Germinal center (tissue), 1 donor: Measurements from ENCODE around the gene ADAMTS20.
"Not testable (repeated sequence)": the region's sequence is repeated elsewhere in the genome, so short reads cannot be mapped to it uniquely, and the experiment has no call there.

Experiments
- DNase-seq: peaks from one replicate; pipeline ENCODE4 v3.0.0; 2012; ENCODE audit warnings: mixed read lengths, low spot score

ADAMTS20 gene

GRCh38 chr12:43360001-43360400 is 192.0 kb downstream of the ADAMTS20 start:
- DNase-seq = not testable (repeated sequence)

DNA sequence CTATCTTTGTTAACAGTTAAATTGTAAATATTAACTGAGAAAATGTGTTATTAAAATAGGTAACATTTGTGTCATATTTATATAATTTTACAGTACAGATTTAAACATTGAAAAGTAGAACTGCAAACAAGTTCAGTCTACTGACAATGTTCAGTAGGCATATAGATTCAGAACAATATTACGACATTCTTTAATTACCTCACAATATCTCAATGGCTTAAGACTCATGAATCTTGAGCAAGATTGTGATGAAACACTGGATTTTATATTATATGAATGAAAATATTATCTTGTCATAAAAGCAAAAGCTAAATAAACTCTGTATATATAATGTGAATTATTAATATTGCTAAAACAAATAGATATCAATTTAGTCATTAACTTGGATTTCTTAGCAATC is 194.9 kb downstream of the ADAMTS20 start:
- no peak for DNase-seq

DNA sequence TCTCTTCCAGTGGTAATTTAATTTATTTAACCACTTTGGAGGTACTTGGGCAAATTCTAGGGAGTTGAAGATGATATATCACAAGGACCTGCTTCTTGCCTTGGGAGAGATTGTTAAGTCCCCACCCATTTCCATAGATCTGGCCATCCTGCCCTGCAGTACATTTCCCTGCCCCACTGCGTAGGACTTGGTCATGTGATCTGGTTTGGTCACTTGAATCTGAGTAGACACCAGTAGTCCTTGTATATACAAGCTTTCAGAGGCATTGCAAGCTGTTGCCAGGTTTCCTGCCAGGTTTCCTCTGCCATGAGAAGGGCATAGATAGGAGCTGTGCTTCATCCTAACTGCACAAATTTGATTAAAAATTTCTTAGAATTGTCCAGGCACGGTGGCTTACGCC is 200.0 kb downstream of the ADAMTS20 start:
- no peak for DNase-seq

DNA sequence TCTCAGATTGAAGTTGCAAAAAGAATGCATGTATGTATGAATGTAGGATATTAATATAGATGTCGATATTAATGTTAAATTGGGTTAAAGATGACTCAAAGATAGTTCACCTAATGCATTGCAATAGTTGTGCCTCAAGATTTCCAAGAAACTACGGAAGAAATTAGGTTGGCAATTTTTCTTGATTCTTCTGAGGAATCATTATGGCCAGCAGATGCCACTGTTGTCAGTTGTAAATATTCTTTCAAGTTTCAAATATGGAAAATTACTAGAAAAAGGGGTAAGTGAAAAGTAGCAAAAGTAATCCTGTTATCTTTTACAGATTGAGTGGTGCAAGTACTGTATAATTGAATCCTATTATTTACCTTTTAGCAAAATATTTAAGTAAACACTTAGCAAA is 202.1 kb downstream of the ADAMTS20 start:
- DNase-seq = no peak

DNA sequence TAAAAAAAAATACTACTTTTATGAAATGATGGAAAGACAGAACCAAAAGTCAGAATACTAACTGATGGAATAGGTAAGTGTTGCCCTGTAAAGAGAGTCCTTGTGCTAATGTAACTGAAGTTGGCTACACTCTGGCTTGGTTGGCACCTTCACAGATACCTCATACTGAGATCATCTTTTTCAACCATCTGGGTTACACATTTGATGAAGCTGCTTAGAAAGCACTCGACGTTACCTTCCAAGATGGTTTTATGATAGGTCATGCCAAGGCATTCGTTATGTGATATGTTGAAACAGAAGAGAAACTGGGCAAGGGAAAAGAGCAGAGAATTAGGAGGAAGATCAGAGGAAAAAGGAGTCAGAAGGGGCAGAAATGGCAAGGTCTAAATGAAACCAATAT is 203.8 kb downstream of the ADAMTS20 start:
- DNase-seq = no peak

GRCh38 chr12:43347026-43347425 is 205.0 kb downstream of the ADAMTS20 start:
- DNase-seq = no peak

- no peak for DNase-seq
Observed at GRCh38 chr12:43345023-43345422, 207.0 kb downstream of the ADAMTS20 start.

GRCh38 chr12:43341785-43342313 is 210.2 kb downstream of the ADAMTS20 start:
- DNase-seq = not testable (repeated sequence)

DNA sequence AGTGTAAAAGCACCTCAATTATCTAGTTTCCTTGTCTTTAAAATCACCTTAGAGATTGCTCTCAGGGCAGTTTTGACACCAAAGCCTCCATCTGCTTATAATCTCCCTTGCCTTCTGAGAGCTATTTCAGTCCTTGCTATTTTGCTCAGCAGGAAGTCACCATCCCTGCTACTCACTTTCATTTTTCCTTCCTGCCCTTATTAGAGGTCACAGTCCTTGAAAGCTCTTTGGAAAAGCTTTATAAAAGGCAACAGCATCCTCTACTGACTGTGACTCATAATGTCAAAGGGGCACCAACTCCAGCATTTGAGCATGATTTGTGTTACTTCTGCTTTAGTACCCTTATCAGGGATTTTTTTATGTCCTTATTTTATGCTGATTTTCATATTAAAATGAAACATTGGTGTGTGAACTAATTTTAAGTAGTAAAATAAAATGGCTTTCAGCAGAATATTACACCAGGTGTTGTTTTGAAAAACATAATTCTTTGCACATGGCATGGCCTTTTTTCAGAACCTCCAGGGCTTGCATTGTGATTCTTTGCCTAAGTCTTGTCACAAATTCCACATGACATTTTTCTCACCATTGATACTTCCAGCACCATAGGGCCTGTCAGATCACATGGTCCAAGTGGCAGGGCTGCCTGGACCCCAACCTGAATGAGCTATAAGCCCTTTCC is 213.0 kb downstream of the ADAMTS20 start:
- DNase-seq = no peak

GRCh38 chr12:43337571-43338444 is 214.2 kb downstream of the ADAMTS20 start:
- no peak for DNase-seq

GRCh38 chr12:43336962-43337555 is 214.9 kb downstream of the ADAMTS20 start:
- DNase-seq = no peak

- no peak for DNase-seq
Observed at GRCh38 chr12:43333644-43334043, 218.4 kb downstream of the ADAMTS20 start.

DNA sequence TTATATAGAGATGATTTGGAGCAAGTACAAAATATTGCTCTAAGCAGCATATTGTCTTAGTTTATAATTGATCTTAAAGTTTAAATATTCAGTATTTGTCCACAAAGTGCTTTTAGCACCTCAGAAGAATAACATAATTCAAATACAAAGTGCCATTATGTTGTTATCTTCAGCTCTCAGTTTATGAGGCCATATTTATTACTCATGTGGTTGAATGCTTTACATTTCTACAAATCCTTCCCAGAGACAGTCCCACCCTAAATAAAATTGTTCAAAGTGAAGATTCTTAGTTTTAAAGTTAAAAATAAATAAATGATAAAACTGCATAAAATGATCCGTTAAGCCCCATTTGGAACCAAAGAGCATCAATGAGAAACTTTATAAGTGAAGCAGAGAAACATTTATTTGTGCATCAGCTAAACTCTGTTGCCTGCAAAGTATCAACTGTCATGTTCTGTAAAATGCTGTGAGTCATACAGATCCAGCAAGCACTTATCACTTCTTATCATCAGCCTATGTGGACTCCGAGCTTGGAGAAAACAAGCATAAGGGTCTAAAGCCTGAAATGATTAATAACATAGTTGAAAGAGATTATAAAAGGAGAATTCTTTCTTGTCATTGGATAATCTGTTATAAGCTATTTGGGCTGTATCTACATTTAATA is 218.9 kb downstream of the ADAMTS20 start:
- DNase-seq = no peak

DNA sequence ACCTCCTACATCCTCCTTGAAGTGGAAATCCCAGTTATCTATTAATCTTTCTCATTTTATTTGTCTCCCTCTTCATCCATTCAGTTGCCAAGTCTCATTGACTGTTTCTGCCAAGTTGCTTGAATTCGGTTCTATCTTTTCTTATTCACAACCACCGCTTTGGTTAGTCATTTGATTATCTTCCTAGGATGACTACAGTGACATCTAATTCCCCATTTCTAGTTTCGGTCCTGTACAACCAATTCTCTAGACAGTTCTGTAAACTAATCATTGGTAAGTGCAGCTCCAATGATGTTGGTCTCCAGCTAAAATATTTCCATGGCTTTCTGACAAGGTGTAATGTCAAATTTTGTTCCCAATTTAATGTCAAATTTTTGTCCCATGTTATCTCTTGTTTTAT is 220.1 kb downstream of the ADAMTS20 start:
- no peak for DNase-seq

DNA sequence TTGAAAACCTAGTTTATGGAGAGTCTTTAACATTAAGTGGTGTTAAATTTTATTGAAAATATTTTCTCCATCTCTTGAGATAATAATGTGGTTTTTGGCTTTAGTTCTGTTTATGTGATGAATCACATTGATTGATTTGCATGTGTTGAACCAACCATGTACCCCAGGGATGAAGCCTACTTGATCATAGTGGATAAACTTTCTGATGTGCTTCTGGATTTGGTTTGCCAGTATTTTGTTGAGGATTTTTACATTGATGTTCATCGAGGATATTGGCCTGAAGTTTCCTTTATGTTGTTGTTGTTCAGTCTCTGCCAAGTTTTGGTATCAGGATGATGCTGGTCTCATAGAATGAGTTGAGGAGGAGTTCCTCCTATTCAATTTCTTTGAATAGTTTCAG is 222.6 kb downstream of the ADAMTS20 start:
- no peak for DNase-seq

- no peak for DNase-seq
Observed at GRCh38 chr12:43325786-43326185, 226.2 kb downstream of the ADAMTS20 start.

DNA sequence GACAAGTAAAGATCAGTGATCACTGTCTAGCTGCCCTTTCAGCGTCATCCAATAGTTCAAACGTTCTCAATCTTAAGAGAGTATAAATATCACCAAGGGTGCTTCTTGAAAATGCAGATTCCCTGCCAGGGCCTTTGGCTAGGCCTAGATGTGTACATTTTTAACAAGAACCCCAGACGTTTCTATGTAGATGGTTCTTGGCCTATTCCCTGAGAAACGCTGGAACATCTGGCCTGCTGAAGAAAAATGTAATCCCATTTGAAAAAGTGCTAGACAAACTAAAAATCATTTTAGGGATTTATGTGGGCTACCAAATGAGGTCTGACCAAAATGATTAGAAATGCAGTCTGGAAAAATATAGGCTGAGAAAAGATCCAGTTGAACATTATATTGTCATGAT is 231.7 kb downstream of the ADAMTS20 start:
- DNase-seq = no peak

DNA sequence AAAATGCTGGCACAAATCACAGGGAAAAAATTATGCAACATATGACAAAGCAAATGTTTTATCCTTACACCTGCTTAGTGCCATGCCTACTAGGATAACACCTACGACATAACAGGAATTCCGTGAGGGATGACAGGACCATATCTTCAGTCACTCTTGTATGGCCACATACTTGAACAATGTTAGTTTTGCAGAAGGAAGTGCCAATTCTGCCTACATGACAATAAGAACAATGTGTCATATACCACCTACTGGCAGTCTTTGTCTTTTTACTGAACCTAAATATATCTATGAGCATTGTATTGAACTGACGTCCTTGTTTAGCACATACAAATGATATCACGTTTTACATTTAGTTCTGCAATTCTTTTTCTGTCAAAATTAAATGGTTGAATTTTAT is 234.0 kb downstream of the ADAMTS20 start:
- no peak for DNase-seq

- DNase-seq = no peak
Observed at GRCh38 chr12:43317156-43317555, 234.8 kb downstream of the ADAMTS20 start.

- no peak for DNase-seq
Observed at GRCh38 chr12:43316520-43316919, 235.5 kb downstream of the ADAMTS20 start.

GRCh38 chr12:43315961-43316360 is 236.0 kb downstream of the ADAMTS20 start:
- no peak for DNase-seq

DNA sequence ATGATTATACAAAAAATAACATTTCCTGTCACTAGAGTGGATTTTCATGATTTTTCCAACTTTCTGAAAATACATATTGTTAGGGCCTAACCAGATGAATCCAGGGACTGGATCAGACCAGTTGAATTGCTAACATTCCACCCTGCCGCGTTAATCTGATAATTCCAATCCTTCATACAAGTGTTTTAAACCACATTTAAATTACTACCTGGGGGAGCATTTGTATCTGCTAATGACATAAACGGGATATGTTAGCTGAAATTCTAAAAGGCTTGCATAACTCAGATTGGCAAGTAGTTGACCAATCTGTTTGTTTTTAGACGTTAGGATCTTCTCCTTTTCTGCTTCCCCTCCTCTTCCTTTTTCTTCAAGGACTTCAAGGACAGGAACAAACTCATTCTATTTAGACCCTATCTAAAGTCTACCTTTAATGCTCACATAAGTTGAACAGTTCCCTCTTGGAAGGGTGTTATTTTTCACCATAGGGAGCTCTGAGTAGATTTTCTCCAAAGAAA is 239.0 kb downstream of the ADAMTS20 start:
- DNase-seq = no peak
